ENCODE data around the gene HEATR9. TPM values are rescaled to one million over a fixed set of nuclear protein-coding genes. Genes with fewer than 3 reads are reported as not detected.

The HEATR9 gene
- polyA plus RNA-seq, 2 of the 4 experiments (the other 2 are of a cell fraction) = not detected

DNA sequence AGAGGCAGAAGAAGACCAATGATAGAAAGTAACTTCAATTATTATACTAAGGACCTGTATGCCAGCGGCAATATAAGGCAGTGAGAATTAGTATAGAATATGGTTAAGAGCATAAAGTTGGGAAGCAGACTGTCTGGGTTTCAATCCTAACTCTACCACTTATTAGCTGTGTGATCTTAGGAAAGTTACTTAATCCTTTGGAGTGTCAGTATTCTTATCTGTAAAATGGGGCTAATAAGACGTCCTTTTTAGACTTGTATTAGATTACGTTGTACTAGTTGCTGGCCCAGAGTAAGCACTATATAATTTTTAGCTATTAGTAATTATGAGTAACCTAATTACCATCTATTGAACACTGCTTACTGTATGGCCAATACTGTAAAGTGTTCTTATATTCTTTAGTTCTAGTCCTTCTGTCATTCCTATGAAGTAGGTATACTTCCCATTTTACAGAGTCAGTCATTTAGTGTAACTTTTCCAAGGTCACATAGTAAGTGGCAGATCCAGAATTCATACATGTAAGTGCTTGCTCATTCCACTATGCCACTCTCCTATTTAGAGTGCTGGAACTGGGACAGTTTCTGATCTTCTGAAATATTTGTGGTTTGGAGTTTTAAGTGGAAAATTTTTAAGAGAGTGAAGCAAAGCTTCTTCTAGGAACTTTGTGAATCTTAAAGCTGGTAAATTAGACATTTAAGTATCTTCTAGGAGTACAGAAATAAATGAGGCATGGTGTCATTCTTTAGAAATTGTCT, 22.5 kb downstream of the HEATR9 start:
- Histone ChIP-seq H3K9me3 (no peaks in the 10 kb centered on the region), H3K4me3 (no peak overlapping the region), H3K4me1 (peaks cover 4% of the 10 kb centered on the region; the same call in 2 of the 3 replicates), H3K4me2 (no peak overlapping the region), H3K27ac (no peak overlapping the region)
- DNase-seq (ENCODE audit: low read depth in 1 of 2, low spot score in 1 of 2) (no peak), FAIRE-seq (no peak), ATAC-seq (no peak)
- 94% methylated on average over 3 of the region's 3 CpGs for WGBS (ENCODE audit: missing lambda C conversion rate)
- ChIA-PET POLR2A (no interaction called here), CTCF (interaction anchor here (0.6 to 5.1 kb wide), 6 partner anchors 12 to 303 kb away, joined by 3 to 24 read pairs (median 5); partner anchors contain the start of gene RDM1)
- no peak for TF ChIP-seq ZSCAN20 (CRISPR knock-in tag; IDR thresholded peaks at IDR 0.05)

- H3K4me3 ChIP-seq = no peak overlapping the region
- DNase-seq (ENCODE audit: low read depth in 1 of 2, low spot score in 1 of 2) (no peak), ATAC-seq (no peak)
Observed at GRCh38 chr17:35844547-35844946, 24.1 kb downstream of the HEATR9 start.

GRCh38 chr17:35843698-35844097, 25.0 kb downstream of the HEATR9 start:
- Histone ChIP-seq H3K4me3 (no peak overlapping the region), H3K27ac (no peak overlapping the region), H3K4me1 (peaks cover 6% of the 10 kb centered on the region; the same call in 2 of the 3 replicates), H3K4me2 (no peak overlapping the region), H3K9me3 (no peaks in the 10 kb centered on the region)
- ATAC-seq = no peak
- FAIRE-seq = no peak
- 96% methylated on average over 2 of the region's 2 CpGs for WGBS (ENCODE audit: missing lambda C conversion rate)
- POLR2A ChIA-PET = no interaction called here
- TF ChIP-seq, protein P1, sequence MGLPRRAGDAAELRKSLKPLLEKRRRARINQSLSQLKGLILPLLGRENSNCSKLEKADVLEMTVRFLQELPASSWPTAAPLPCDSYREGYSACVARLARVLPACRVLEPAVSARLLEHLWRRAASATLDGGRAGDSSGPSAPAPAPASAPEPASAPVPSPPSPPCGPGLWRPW (IDR thresholded peaks at IDR 0.05) = no peak
- TF ChIP-seq, protein P2, sequence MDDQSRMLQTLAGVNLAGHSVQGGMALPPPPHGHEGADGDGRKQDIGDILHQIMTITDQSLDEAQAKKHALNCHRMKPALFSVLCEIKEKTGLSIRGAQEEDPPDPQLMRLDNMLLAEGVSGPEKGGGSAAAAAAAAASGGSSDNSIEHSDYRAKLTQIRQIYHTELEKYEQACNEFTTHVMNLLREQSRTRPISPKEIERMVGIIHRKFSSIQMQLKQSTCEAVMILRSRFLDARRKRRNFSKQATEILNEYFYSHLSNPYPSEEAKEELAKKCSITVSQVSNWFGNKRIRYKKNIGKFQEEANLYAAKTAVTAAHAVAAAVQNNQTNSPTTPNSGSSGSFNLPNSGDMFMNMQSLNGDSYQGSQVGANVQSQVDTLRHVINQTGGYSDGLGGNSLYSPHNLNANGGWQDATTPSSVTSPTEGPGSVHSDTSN (IDR thresholded peaks at IDR 0.05) = no peak
- DNase-seq (ENCODE audit: low read depth in 1 of 2, low spot score in 1 of 2) = no peak
- CTCF ChIA-PET = no interaction called here

More at GRCh38 chr17:35844547-35844946, 24.1 kb downstream of the HEATR9 start:
- TF ChIP-seq NR3C1 (IDR thresholded peaks at IDR 0.05) = no peak
- TF ChIP-seq, protein P1 (IDR thresholded peaks at IDR 0.05) = no peak
- TF ChIP-seq CEBPB (IDR thresholded peaks at IDR 0.05) = no peak
- TF ChIP-seq MAZ (IDR thresholded peaks at IDR 0.05; ENCODE audit: borderline replicate concordance, low read depth, low read length) = no peak
- Histone ChIP-seq H3K4me2 (no peak overlapping the region), H3K27ac (no peak overlapping the region), H3K9me3 (no peaks in the 10 kb centered on the region), H3K4me1 (peaks cover 6% of the 10 kb centered on the region; the same call in 2 of the 3 replicates)
- FAIRE-seq = no peak
- CTCF ChIA-PET = no interaction called here
- 93% methylated on average over 19 of the region's 19 CpGs for WGBS (ENCODE audit: missing lambda C conversion rate)
- POLR2A ChIA-PET = no interaction called here

- no peak overlapping the region for H3K4me3 ChIP-seq
- H3K4me1 ChIP-seq = peaks cover 6% of the 10 kb centered on the region; the same call in 2 of the 3 replicates
- POLR2A ChIA-PET = interaction anchor here (2.0 kb wide), 1 partner anchor 33 kb away, joined by 5 read pairs; the partner anchor contains the start of gene TAF15
- no peak overlapping the region for H3K4me2 ChIP-seq
- no peaks in the 10 kb centered on the region for H3K9me3 ChIP-seq
- no peak for FAIRE-seq
- DNase-seq (ENCODE audit: low read depth in 1 of 2, low spot score in 1 of 2) = no peak
- H3K27ac ChIP-seq = no peak overlapping the region
- TF ChIP-seq PHF8 (IDR thresholded peaks at IDR 0.05; ENCODE audit: borderline replicate concordance, low read depth) = no peak
- no peak for TF ChIP-seq REST (IDR thresholded peaks at IDR 0.05)
- no peak for TF ChIP-seq NR3C1 (IDR thresholded peaks at IDR 0.05)
- no peak for TF ChIP-seq FOSL2 (IDR thresholded peaks at IDR 0.05)
- no peak for TF ChIP-seq FOSL2 (CRISPR knock-in tag; IDR thresholded peaks at IDR 0.05)
- WGBS (ENCODE audit: missing lambda C conversion rate) = 97% methylated on average over 5 of the region's 5 CpGs
- CTCF ChIA-PET = interaction anchor here (0.6 to 3.4 kb wide), 8 partner anchors 12 to 78 kb away, joined by 3 to 14 read pairs (median 6); partner anchors contain the start of gene TAF15
- ATAC-seq = no peak
Observed at GRCh38 chr17:35842239-35842638, 26.5 kb downstream of the HEATR9 start.
